Lung (tissue), 12 donors: Measurements from ENCODE around the gene MED8. TPM values are rescaled to one million over a fixed set of nuclear protein-coding genes. Genes with fewer than 3 reads are reported as not detected.
A peak's percentile ranks its signal among the peaks of the same experiment; 100 is the strongest.
"Not testable (repeated sequence)": the region's sequence is repeated elsewhere in the genome, so short reads cannot be mapped to it uniquely, and the experiment has no call there.

ENCODE experiments used
- ATAC-seq: fragments of 200-7000 bp; cut with Tn5 transposase; one replicate; pipeline ENCODE4 v1.9.1; 2020; ENCODE audit warnings: moderate number of reproducible peaks; ENCODE audit not compliant: insufficient read depth, low FRiP score
- DNase-seq, 3 donors: peaks; one replicate each; pipeline ENCODE4 v3.0.0-alpha.2; 2013 to 2017
- H3K27ac ChIP-seq, 2 donors: one replicate each; pipeline ENCODE4 v1.5.1; 2013; ENCODE audit warnings: mild to moderate bottlenecking in 2 of 2, moderate library complexity in 2 of 2, control low read depth in 1 of 2, inconsistent platforms in 1 of 2, low read depth in 1 of 2, low read length in 1 of 2
- H3K27me3 ChIP-seq, 3 donors: one replicate each; pipeline ENCODE4 v1.5.1; 2013; ENCODE audit warnings: low read length in 2 of 3; ENCODE audit not compliant: control insufficient read depth in 3 of 3, insufficient read depth in 3 of 3
- H3K36me3 ChIP-seq, 4 donors: one replicate each; pipeline ENCODE4 v1.5.1; 2013; ENCODE audit warnings: low read length in 4 of 4, mild to moderate bottlenecking in 1 of 4, moderate library complexity in 1 of 4; ENCODE audit not compliant: control insufficient read depth in 4 of 4, insufficient read depth in 4 of 4
- H3K4me1 ChIP-seq, 5 donors: one replicate each; pipeline ENCODE4 v1.5.1; 2013; ENCODE audit warnings: low read length in 5 of 5, mild to moderate bottlenecking in 2 of 5, moderate library complexity in 1 of 5; ENCODE audit not compliant: control insufficient read depth in 5 of 5, insufficient read depth in 5 of 5
- H3K4me3 ChIP-seq: one replicate; pipeline ENCODE4 v1.5.1; 2013; ENCODE audit warnings: mild to moderate bottlenecking, control low read depth, moderate library complexity
- H3K9ac ChIP-seq, 2 donors: one replicate each; pipeline ENCODE4 v1.5.1; 2013; ENCODE audit warnings: low read length in 2 of 2, control low read depth in 1 of 2; ENCODE audit not compliant: insufficient read depth in 1 of 2
- H3K9me3 ChIP-seq, 4 donors: one replicate each; pipeline ENCODE4 v1.5.1; 2013; ENCODE audit warnings: low read length in 3 of 4, mild to moderate bottlenecking in 1 of 4, moderate library complexity in 1 of 4; ENCODE audit not compliant: control insufficient read depth in 4 of 4, insufficient read depth in 3 of 4
- WGBS, 2 donors: extraction: QIAGEN DNeasy Blood & Tissue Kit; methylation state at CpG; one replicate each; pipeline ENCODE4 v1.1.7; 2013; 5-methylcytosine and 5-hydroxymethylcytosine counted together
- polyA plus RNA-seq, 2 donors: library from polyadenylated mRNA; stranded (reverse); fragments of 200-250 nt; gene quantifications; one replicate each; pipeline ENCODE4 v1.2.1, GENCODE V29; 2013
- total RNA-seq, 2 donors: library from RNA; depleted of rRNA in 1 of 2; stranded (reverse); fragments of >200 nt in 1 of 2; gene quantifications; one replicate each; pipeline ENCODE4 v1.2.1, GENCODE V29; 2014 to 2021
- TF ChIP-seq, protein P1 (sequence below): IDR thresholded peaks from 2 replicates; pipeline ENCODE4 v1.5.1; 2012; ENCODE audit warnings: mild to moderate bottlenecking; ENCODE audit errors: control extremely low read depth, extremely low read depth
- donor health status: control.
- donor health status: control.
- donor health status: Bipolar disorder and iron deficiency.
- donor health status: healthy.
- donor health status: DM: yes; HTN: yes; CAD: no.

Gene MED8
- total and polyA plus RNA-seq, 4 donors, result 35.5 to 45.1 (median 40.1) TPM

DNA sequence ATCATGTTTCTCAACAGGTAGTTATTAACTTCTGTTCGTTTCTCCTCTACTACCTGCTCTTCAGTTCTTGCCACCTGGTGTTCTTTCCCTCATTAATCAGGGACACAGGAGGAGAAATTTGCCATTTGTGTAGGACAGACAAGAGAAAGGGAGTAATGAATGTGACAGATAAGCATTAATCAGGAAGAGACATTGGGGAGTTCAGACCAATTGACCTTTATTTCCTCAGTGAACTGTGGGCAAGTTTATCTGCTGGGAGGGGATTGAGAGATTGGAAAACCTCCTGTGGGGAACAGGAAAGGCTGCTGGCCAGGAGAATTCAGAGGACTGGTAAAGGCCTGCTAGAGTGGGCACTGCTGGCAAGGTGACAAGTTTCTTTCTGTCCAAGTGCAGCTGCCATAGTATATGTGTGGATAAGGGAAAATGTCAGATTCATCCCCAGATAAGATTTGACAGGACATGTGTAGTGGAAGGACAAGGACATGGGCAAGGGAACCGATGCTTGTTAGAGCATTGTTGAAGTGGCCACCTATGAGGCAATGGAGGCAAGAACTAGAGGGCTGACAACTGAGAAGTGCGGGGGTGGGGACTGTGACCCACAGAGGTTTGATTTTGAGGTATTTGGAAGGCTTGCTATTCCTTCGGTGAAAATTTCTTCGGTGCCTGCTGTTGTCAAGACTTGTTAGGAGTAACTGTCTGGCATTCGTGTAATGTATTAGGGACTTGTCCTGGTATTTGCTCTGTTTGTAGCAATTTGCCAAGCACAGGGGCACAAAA is 12.7 kb upstream of the MED8 start:
- H3K27ac ChIP-seq, result no peak overlapping the region
- no peak overlapping the region for H3K4me3 ChIP-seq
- no peaks in the 10 kb centered on the region for H3K27me3 ChIP-seq
- whole genome bisulfite sequencing, 2 donors, result 82 to 83% methylated on average over 6 of the region's 6 CpGs
- peaks cover 17 to 33% (median 23%) of the 10 kb centered on the region in 4 donors for H3K36me3 ChIP-seq
- H3K4me1 ChIP-seq, result peaks cover 0 to 3% (median 0%) of the 10 kb centered on the region in 5 donors
- TF ChIP-seq, protein P1, sequence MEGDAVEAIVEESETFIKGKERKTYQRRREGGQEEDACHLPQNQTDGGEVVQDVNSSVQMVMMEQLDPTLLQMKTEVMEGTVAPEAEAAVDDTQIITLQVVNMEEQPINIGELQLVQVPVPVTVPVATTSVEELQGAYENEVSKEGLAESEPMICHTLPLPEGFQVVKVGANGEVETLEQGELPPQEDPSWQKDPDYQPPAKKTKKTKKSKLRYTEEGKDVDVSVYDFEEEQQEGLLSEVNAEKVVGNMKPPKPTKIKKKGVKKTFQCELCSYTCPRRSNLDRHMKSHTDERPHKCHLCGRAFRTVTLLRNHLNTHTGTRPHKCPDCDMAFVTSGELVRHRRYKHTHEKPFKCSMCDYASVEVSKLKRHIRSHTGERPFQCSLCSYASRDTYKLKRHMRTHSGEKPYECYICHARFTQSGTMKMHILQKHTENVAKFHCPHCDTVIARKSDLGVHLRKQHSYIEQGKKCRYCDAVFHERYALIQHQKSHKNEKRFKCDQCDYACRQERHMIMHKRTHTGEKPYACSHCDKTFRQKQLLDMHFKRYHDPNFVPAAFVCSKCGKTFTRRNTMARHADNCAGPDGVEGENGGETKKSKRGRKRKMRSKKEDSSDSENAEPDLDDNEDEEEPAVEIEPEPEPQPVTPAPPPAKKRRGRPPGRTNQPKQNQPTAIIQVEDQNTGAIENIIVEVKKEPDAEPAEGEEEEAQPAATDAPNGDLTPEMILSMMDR, result no peak
- H3K9ac ChIP-seq, result no peak overlapping the region
- H3K9me3 ChIP-seq, result no peaks in the 10 kb centered on the region
- ATAC-seq (no peak), DNase-seq (no peak)

DNA sequence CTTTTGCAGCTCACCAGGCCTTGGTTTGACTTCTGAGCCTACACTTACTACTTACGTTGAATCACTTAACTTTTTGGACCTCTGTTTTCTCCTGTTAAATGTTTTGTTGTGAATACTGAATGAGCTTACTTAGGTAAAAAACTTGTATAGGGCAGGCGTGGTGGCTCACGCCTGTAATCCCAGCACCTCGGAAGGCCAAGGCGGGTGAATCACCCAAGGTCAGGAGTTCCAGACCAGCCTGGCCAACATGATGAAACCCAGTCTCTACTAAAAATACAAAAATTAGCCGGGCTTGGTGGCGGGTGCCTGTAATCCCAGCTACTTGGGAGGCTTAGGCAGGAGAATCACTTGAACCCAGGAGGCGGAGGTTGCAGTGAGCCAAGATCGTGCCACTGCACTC is 10.8 kb upstream of the MED8 start:
- H3K9me3 ChIP-seq, H3K4me3 ChIP-seq, H3K9ac ChIP-seq, H3K27ac ChIP-seq, ATAC-seq, H3K27me3 ChIP-seq, DNase-seq, H3K4me1 ChIP-seq: not testable (repeated sequence)
- H3K36me3 ChIP-seq, result peaks cover 13 to 18% (median 16%) of the 10 kb centered on the region in 4 donors
- WGBS, 2 donors, result 97 to 98% methylated on average over 9 of the region's 9 CpGs

DNA sequence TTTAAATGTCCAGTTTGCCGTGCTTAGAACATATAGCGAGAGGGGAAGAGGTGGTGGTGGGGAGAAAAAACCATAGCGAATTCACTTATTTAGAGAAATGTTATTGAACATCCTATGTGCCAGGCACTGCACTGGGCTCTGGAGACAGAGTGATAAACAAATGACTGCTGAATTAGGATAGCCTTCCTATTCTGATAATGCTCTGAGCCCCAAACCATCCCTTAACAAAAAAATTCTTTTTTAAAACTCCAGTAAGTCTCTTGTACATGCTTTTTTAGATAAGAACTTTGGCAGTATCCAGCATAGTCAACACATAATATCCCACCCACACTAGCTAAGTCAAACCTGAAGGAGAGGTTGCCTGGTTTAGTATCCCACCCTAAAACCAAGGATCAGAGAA is 8.6 kb upstream of the MED8 start:
- H3K27me3 ChIP-seq, result no peaks in the 10 kb centered on the region
- 95 to 98% methylated on average over 3 of the region's 3 CpGs for WGBS, 2 donors
- no peaks in the 10 kb centered on the region for H3K9me3 ChIP-seq
- H3K36me3 ChIP-seq, result peaks cover under 1 to 4% (median 2%) of the 10 kb centered on the region in 4 donors
- ATAC-seq, result no peak
- H3K27ac ChIP-seq, result no peak overlapping the region
- no peak for DNase-seq
- no peak overlapping the region for H3K9ac ChIP-seq
- H3K4me1 ChIP-seq, result peaks cover 0 to 7% (median 0%) of the 10 kb centered on the region in 5 donors
- TF ChIP-seq, protein P1, result no peak
- no peak overlapping the region for H3K4me3 ChIP-seq

DNA sequence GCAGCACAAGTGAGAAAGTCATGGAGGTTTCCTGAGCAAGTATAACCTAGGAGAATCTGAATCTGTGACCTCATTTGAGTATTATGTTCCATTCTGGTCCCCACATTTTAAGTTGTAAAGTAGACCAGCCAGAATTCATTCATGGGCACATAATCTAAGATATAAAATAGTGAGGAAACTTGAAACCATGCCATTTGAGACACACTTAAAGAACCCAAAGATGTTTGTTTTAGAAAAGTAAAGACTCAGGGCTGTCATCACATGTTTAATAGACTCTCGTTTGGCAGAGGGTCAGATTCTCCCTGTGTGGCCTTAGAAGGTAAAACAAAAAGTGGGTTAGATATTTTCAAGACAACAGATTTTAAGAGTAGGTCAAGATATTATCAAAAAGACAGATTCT is 6.5 kb upstream of the MED8 start:
- 64 to 73% methylated on average over 1 of the region's 1 CpG for WGBS, 2 donors
- no peak for ATAC-seq

More for the DNA sequence above, 6.5 kb upstream of the MED8 start:
- peaks cover 0 to 4% (median under 1%) of the 10 kb centered on the region in 4 donors for H3K36me3 ChIP-seq
- TF ChIP-seq, protein P1, result no peak
- no peak overlapping the region for H3K4me3 ChIP-seq
- peak in 2 of 3 donors; percentile 30 to 50 for DNase-seq
- H3K9me3 ChIP-seq, result no peaks in the 10 kb centered on the region
- peaks cover 0 to 7% (median 0%) of the 10 kb centered on the region in 5 donors for H3K4me1 ChIP-seq
- no peak overlapping the region for H3K27ac ChIP-seq
- H3K27me3 ChIP-seq, result no peaks in the 10 kb centered on the region
- H3K9ac ChIP-seq, result no peak overlapping the region
